Right lobe of liver (tissue), 6 donors: ENCODE data around the gene CITED4. TPM values are rescaled to one million over a fixed set of nuclear protein-coding genes. Genes with fewer than 3 reads are reported as not detected.

Source experiments
- ATAC-seq, 4 donors: fragments of 200-7000 bp; cut with Tn5 transposase; one replicate each; pipeline ENCODE4 v1.9.1; 2020; ENCODE audit warnings: mild to moderate bottlenecking in 4 of 4, moderate library complexity in 4 of 4
- DNase-seq, 3 donors: peaks; one replicate each; pipeline ENCODE4 v3.0.0-alpha.2; 2020
- H3K27ac ChIP-seq, 3 donors: fragments of 200-600 bp; one replicate each; pipeline ENCODE4 v1.8.0; 2022
- H3K27me3 ChIP-seq, 2 donors: fragments of 200-600 bp; one replicate each; pipeline ENCODE4 v1.8.0; 2022
- H3K36me3 ChIP-seq, 4 donors: fragments of 200-600 bp; sonication (generic) in 1 of 4; one replicate each; pipeline versions ENCODE4 v1.5.1 to v1.8.0; 2017 to 2022; ENCODE audit warnings: control low read depth in 1 of 4
- H3K4me1 ChIP-seq, 4 donors: fragments of 200-600 bp; sonication (generic) in 1 of 4; one replicate each; pipeline versions ENCODE4 v1.5.1 to v1.8.0; 2017 to 2022; ENCODE audit warnings: control low read depth in 1 of 4
- H3K4me3 ChIP-seq, 3 donors: fragments of 200-600 bp; one replicate each; pipeline ENCODE4 v1.8.0; 2022
- H3K9me3 ChIP-seq, 4 donors: fragments of 200-600 bp; sonication (generic) in 1 of 4; one replicate each; pipeline versions ENCODE4 v1.5.1 to v1.8.0; 2017 to 2022; ENCODE audit warnings: control low read depth in 1 of 4
- POLR2A ChIP-seq: fragments of 450-650 bp; IDR thresholded peaks from one replicate; pipeline ENCODE4 v1.6.1; 2017; ENCODE audit warnings: antibody characterized with exemption, mild to moderate bottlenecking
- WGBS: methylation state at CpG from one replicate; pipeline ENCODE4 v1.1.6; 2018; ENCODE audit warnings: low coverage, low lambda C conversion rate; ENCODE audit not compliant: insufficient coverage; ENCODE audit errors: missing lambda C conversion rate; 5-methylcytosine and 5-hydroxymethylcytosine counted together
- intact Hi-C, 2 donors: fragments of 100-400 bp; cut with DNase I; formaldehyde crosslinking; loops; one replicate each; pipeline versions ENCODE4 v1.11.2 to v1.14.1; 2022
- total RNA-seq, 6 experiments: library from RNA; depleted of rRNA in 2 of 6; stranded (reverse); fragments of >200 nt in 2 of 6; fragmentation: NEBNext Ultra II Directional in 3 of 6; extraction: Animal tissue kit (Norgen Biotek cat#: 25700) in 3 of 6; gene quantifications; one replicate each; pipeline versions ENCODE4 v1.1.0 to v1.2.4, GENCODE V29; 2016 to 2023
- TF ChIP-seq, protein P1 (sequence below), 4 donors: fragments of 200-600 bp in 3 of 4; fragments of 450-650 bp in 1 of 4; IDR thresholded peaks; one replicate each; pipeline versions ENCODE4 v1.5.1 to v1.8.0; 2016 to 2022; ENCODE audit warnings: antibody characterized with exemption in 4 of 4, mild to moderate bottlenecking in 2 of 4
- donor health status: DM: no; HTN: yes; CAD: no.
- donor health status: DM: no; HTN: no; CAD: no.
- donor health status: DM: no; HTN: no; CAD: no.
- donor health status: DM: no; HTN: yes; CAD: no.
- donor health status: DM: no; HTN: yes; CAD: no.

Gene CITED4
- total RNA-seq, 6 experiments from 2014 or later: 19.0 to 116 (median 25.8) TPM

DNA sequence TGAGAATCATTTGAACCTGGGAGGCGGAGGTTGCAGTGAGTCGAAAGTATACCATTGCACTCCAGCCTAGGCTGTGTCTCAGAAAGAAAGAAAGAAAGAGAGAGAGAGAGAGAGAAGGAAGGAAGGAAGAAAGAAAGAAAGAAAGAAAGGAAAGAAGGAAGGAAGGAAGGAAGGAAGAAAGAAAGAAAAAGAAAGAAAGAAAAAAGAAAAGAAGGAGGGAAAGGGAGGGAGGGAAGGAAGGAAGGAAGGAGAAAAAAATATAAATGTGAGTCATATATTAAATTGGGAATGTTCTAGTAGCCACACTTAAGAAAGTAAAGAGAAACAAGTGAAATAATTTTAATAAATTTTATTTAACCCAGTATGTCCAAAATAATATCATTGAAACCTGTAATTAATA, 16.7 kb upstream of the CITED4 start:
- no peak for TF ChIP-seq POLR2A
- TF ChIP-seq, protein P1, sequence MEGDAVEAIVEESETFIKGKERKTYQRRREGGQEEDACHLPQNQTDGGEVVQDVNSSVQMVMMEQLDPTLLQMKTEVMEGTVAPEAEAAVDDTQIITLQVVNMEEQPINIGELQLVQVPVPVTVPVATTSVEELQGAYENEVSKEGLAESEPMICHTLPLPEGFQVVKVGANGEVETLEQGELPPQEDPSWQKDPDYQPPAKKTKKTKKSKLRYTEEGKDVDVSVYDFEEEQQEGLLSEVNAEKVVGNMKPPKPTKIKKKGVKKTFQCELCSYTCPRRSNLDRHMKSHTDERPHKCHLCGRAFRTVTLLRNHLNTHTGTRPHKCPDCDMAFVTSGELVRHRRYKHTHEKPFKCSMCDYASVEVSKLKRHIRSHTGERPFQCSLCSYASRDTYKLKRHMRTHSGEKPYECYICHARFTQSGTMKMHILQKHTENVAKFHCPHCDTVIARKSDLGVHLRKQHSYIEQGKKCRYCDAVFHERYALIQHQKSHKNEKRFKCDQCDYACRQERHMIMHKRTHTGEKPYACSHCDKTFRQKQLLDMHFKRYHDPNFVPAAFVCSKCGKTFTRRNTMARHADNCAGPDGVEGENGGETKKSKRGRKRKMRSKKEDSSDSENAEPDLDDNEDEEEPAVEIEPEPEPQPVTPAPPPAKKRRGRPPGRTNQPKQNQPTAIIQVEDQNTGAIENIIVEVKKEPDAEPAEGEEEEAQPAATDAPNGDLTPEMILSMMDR (IDR thresholded peaks at IDR 0.05): no peak
- ATAC-seq (no peak), DNase-seq (no peak)
- H3K36me3 ChIP-seq: no peaks in the 10 kb centered on the region
- H3K9me3 ChIP-seq: no peaks in the 10 kb centered on the region
- no peak overlapping the region for H3K27ac ChIP-seq
- H3K4me3 ChIP-seq: no peak overlapping the region
- WGBS: 100% methylated on average over 1 of the region's 2 CpGs
- H3K4me1 ChIP-seq: peaks cover 0 to 1% (median 0%) of the 10 kb centered on the region in 4 donors
- intact Hi-C loops: no loop called here
- peaks cover 0 to 3% of the 10 kb centered on the region in 2 donors for H3K27me3 ChIP-seq

DNA sequence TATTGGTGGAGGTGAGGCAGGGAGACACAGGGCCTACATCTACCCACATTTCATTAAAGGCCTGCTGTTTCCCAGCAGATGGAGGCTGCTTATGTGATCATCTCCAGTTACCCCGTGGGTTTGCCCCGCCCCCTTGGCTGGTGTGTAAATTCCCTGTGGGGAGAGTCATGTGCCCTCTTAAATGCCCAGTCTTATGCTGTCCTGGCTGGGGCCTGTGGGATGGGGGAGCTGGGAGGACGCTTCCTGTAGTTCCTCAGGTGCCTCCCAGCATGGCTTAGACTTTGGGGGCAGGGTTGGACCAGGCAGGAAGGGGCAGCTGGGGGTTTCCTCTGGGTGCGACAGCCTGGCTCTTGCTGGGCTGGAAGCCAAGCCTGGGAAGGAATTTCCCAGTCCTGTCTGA, 15.5 kb upstream of the CITED4 start:
- ATAC-seq (peak; percentile 28 to 73 (median 44)), DNase-seq (peak in 1 of 3 donors; percentile 49)
- intact Hi-C loops: no loop called here
- H3K36me3 ChIP-seq: no peaks in the 10 kb centered on the region
- WGBS: 0% methylated on average over 3 of the region's 4 CpGs
- H3K4me1 ChIP-seq: no peaks in the 10 kb centered on the region
- no peak overlapping the region for H3K4me3 ChIP-seq
- H3K27me3 ChIP-seq: no peaks in the 10 kb centered on the region
- no peaks in the 10 kb centered on the region for H3K9me3 ChIP-seq
- TF ChIP-seq POLR2A: no peak
- TF ChIP-seq, protein P1 (IDR thresholded peaks at IDR 0.05): no peak
- no peak overlapping the region for H3K27ac ChIP-seq

DNA sequence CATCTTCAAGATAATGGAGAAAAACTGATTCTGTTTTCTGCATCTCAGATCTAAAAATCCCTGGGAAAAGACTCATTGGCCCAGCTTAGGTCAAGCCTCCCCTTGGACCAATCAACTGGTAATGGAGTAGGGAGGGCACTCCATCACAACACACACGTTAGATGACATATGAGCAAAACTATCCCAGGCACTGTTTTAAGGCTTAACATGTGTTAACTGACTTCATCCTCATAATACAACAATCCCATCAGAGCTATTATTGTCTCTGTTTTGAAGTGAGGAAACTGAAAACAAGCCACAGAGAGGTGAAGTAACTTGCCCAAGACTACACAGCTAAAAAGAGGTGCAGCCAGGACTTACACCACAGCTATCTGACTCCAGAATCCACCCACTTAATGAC, 14.7 kb upstream of the CITED4 start:
- Histone ChIP-seq H3K27ac (no peak overlapping the region), H3K4me3 (no peak overlapping the region), H3K9me3 (no peaks in the 10 kb centered on the region), H3K4me1 (no peaks in the 10 kb centered on the region), H3K27me3 (no peaks in the 10 kb centered on the region), H3K36me3 (no peaks in the 10 kb centered on the region)
- ATAC-seq (no peak), DNase-seq (no peak)
- 67% methylated on average over 1 of the region's 1 CpG for WGBS
- TF ChIP-seq, protein P1 (IDR thresholded peaks at IDR 0.05): no peak
- TF ChIP-seq POLR2A: no peak
- intact Hi-C loops: no loop called here

DNA sequence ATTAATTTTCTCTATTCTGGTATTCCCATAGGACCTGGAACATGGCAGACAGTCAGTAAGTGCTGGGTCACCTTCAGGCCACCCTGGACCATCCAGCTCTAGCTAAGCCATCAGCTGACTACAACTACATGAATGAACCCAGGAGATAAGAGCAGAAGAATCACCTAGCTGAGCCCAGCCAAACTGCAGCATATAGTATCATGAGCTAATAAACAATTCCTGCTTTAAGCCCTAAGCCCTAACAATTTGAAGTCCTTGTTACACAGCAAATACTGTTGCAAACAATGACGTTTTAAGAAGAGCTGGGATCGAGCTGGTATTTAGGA, 14.2 kb upstream of the CITED4 start:
- Histone ChIP-seq H3K9me3 (no peaks in the 10 kb centered on the region), H3K4me1 (no peaks in the 10 kb centered on the region), H3K36me3 (no peaks in the 10 kb centered on the region), H3K27me3 (no peaks in the 10 kb centered on the region), H3K27ac (no peak overlapping the region), H3K4me3 (no peak overlapping the region)
- WGBS: 79% methylated on average over 2 of the region's 2 CpGs
- no peak for TF ChIP-seq POLR2A
- TF ChIP-seq, protein P1 (IDR thresholded peaks at IDR 0.05): no peak
- intact Hi-C loops: no loop called here
- no peak for DNase-seq
- ATAC-seq: no peak

DNA sequence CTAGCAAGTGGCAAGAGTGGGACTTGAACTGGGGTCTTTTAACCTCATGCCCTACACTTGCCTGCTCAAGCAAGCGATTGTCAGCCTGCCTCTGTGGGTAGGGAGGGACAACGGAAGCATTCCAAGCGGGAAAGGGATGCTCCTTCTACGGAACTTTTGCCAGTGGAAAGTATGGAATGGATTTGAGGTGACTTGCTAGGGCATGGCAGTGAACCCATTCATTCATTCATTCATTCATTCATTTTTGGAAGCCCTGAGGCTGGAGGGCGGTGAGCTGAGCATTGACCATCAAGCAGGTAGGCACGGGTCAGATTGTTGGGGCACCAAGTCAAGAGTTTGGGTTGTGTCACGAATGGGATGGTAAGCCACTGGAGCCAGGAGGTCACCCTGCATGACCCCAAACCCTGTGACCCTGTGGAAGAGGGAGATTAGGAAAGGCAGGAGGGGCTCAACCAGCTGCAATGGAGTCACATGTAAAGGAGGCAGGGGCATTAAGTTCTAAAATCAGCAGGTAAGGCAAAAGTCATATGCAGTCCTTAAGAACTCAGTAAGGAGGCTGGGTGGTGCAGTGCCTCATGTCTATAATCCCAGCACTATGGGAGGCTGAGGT, 11.8 kb upstream of the CITED4 start:
- intact Hi-C loops: no loop called here
- ATAC-seq (no peak), DNase-seq (no peak)
- H3K36me3 ChIP-seq: no peaks in the 10 kb centered on the region
- TF ChIP-seq, protein P1 (IDR thresholded peaks at IDR 0.05): no peak
- 91% methylated on average over 4 of the region's 7 CpGs for WGBS
- no peak overlapping the region for H3K27ac ChIP-seq
- no peaks in the 10 kb centered on the region for H3K4me1 ChIP-seq
- H3K4me3 ChIP-seq: no peak overlapping the region
- no peaks in the 10 kb centered on the region for H3K9me3 ChIP-seq
- H3K27me3 ChIP-seq: no peaks in the 10 kb centered on the region
